GM12878 (cell line): ENCODE measurements around the gene WAS. TPM values are rescaled to one million over a fixed set of nuclear protein-coding genes. Genes with fewer than 3 reads are reported as not detected.

ENCODE experiments used
- ATAC-seq: fragments of 200-7000 bp; cut with Tn5 transposase; 3 replicates; pipeline ENCODE4 v1.9.1; 2020; ENCODE audit warnings: mild to moderate bottlenecking, moderate library complexity
- Bru-seq: library from RNA; stranded (reverse); fragments of 400-500 nt; gene quantifications from one replicate; lab custom pipeline; 2021; lab: Mats Ljungman, UMichigan
- BruChase-seq, 2 experiments: library from RNA; stranded (reverse); fragments of 400-500 nt; gene quantifications; one replicate each; lab custom pipeline; 2021; lab: Mats Ljungman, UMichigan
- BruUV-seq: library from RNA; stranded (reverse); fragments of 400-500 nt; replicated peaks from 2 replicates; lab custom pipeline; 2021; lab: Mats Ljungman, UMichigan
- CTCF ChIA-PET: fragments of 300-600 bp; sonication (Branson Sonifier 250); formaldehyde crosslinking; extraction: SDS; loops from one replicate; lab custom pipeline; 2021; ENCODE audit warnings: inconsistent platforms; lab: Yijun Ruan, JAX
- POLR2A ChIA-PET: fragments of 350-600 bp; formaldehyde crosslinking; extraction: SDS; loops from one replicate; lab custom pipeline; 2021; ENCODE audit warnings: inconsistent platforms; lab: Charles Lee
- RAD21 ChIA-PET: fragments of 300-600 bp; sonication (Branson Sonifier 250); formaldehyde crosslinking; loops from one replicate; lab custom pipeline; 2023; ENCODE audit warnings: antibody characterized with exemption; ENCODE audit not compliant: unreplicated experiment; lab: Charles Lee
- SMC1A ChIA-PET: fragments of 300-600 bp; sonication (Branson Sonifier 250); formaldehyde crosslinking; loops from one replicate; lab custom pipeline; 2023; ENCODE audit not compliant: unreplicated experiment, uncharacterized antibody; lab: Charles Lee
- DNase-seq: peaks from one replicate; pipeline ENCODE4 v3.0.0-alpha.2; 2011; ENCODE audit warnings: low read depth, low spot score
- FAIRE-seq: peaks from 3 replicates; lab custom pipeline; 2011; peaks lifted over from hg19 to GRCh38; lab: Jason Lieb, UNC
- H2AFZ ChIP-seq: 2 replicates; pipeline ENCODE4 v1.6.0; 2011; ENCODE audit warnings: low read depth, low read length, control low read depth; ENCODE audit not compliant: control insufficient read depth
- H3K27ac ChIP-seq: 2 replicates; pipeline ENCODE4 v1.5.1; 2011; ENCODE audit warnings: control low read depth; ENCODE audit not compliant: control insufficient read depth, insufficient read depth
- H3K27me3 ChIP-seq, 2 experiments: replicated peaks in 1 of 2; 2 replicates each; pipeline versions ENCODE4 v1.6.0 to v1.6.1; 2011; ENCODE audit warnings: low read length in 1 of 2; ENCODE audit not compliant: control insufficient read depth in 2 of 2, insufficient read depth in 2 of 2
- H3K36me3 ChIP-seq, 2 experiments: 2 replicates each; pipeline ENCODE4 v1.5.1; 2011; ENCODE audit warnings: low read length in 1 of 2; ENCODE audit not compliant: control insufficient read depth in 2 of 2, insufficient read depth in 2 of 2
- H3K4me1 ChIP-seq: 2 replicates; pipeline ENCODE4 v1.6.1; 2011; ENCODE audit warnings: mild to moderate bottlenecking, low read length, moderate library complexity, mixed read lengths; ENCODE audit not compliant: control insufficient read depth, insufficient read depth
- H3K4me2 ChIP-seq: 2 replicates; pipeline ENCODE4 v1.6.0; 2011; ENCODE audit warnings: control low read depth; ENCODE audit not compliant: control insufficient read depth, insufficient read depth
- H3K4me3 ChIP-seq: fragments of 200-600 bp; sonication (generic); 2 replicates; pipeline ENCODE4 v1.5.1; 2016
- H3K79me2 ChIP-seq: 2 replicates; pipeline ENCODE4 v1.6.0; 2011; ENCODE audit warnings: low read length; ENCODE audit not compliant: control insufficient read depth, insufficient read depth
- H3K9ac ChIP-seq: 2 replicates; pipeline ENCODE4 v1.8.0; 2011; ENCODE audit warnings: low read length, control low read depth, mixed read lengths; ENCODE audit not compliant: control insufficient read depth, insufficient read depth
- H3K9me3 ChIP-seq: replicated peaks from 3 replicates; pipeline ENCODE4 v1.5.1; 2011; ENCODE audit warnings: mild to moderate bottlenecking, low read length; ENCODE audit not compliant: control insufficient read depth, insufficient read depth
- H4K20me1 ChIP-seq: 2 replicates; pipeline ENCODE4 v1.6.0; 2011; ENCODE audit not compliant: control insufficient read depth, insufficient read depth
- BACH1 ChIP-seq: fragments of 450-650 bp; IDR thresholded peaks from 2 replicates; pipeline ENCODE4 v1.6.1; 2017; ENCODE audit warnings: mild to moderate bottlenecking, borderline replicate concordance
- BMI1 ChIP-seq: fragments of 450-650 bp; IDR thresholded peaks from 2 replicates; pipeline ENCODE4 v1.6.1; 2016; ENCODE audit warnings: mild to moderate bottlenecking, moderate library complexity, borderline replicate concordance
- CBFB ChIP-seq: IDR thresholded peaks from 2 replicates; pipeline ENCODE4 v1.6.1; 2016; ENCODE audit warnings: antibody characterized with exemption, low read depth
- SIX5 ChIP-seq: IDR thresholded peaks from 2 replicates; pipeline ENCODE4 v1.6.1; 2011; ENCODE audit warnings: mild to moderate bottlenecking, low read depth, low read length, moderate library complexity; ENCODE audit not compliant: severe bottlenecking
- ZNF622 ChIP-seq: fragments of 450-650 bp; IDR thresholded peaks from 2 replicates; pipeline ENCODE4 v1.6.1; 2017; ENCODE audit warnings: mild to moderate bottlenecking, inconsistent platforms
- WGBS: methylation state at CpG from one replicate; pipeline ENCODE4 v1.1.6; 2016; ENCODE audit warnings: low lambda C conversion rate; ENCODE audit not compliant: insufficient replicate concordance, insufficient coverage; ENCODE audit errors: missing lambda C conversion rate; 5-methylcytosine and 5-hydroxymethylcytosine counted together
- in situ Hi-C: fragments of 300-500 bp; cut with MboI; formaldehyde crosslinking; loops from 9 replicates; pipeline ENCODE4 v1.14.3; 2018; ENCODE audit warnings: mixed read lengths
- intact Hi-C: fragments of 100-400 bp; cut with micrococcal nuclease; formaldehyde crosslinking; loops from one replicate; pipeline ENCODE4 v1.14.2; 2022; ENCODE audit not compliant: unreplicated experiment
- long read RNA-seq, 2 experiments: library from polyadenylated mRNA; unstranded; transcript quantifications; one replicate each; pipeline ENCODE4 v2.0.0, GENCODE V29; 2019 to 2020
- polyA minus RNA-seq, 3 experiments: library from RNA; depleted of rRNA, polyadenylated mRNA; stranded (reverse); fragments of >200 nt; gene quantifications; 2 replicates each; pipeline ENCODE4 v1.2.3, GENCODE V29; 2011
- polyA plus RNA-seq, 11 experiments: library from polyadenylated mRNA; depleted of rRNA in 4 of 11; unstranded in 6 of 11; stranded (reverse) in 5 of 11; fragments of >200 nt; fragmentation: Nextera tagmentation in 4 of 11; fragmentation: Illumina TruSeq in 1 of 11; extraction: Ambion mirVana in 4 of 11; extraction: Trizol in 1 of 11; gene quantifications; 1 replicate in 1 of 11; 2 replicates in 10 of 11; pipeline versions ENCODE4 v1.2.1 to v1.2.3, GENCODE V29; 2011 to 2016; ENCODE audit warnings: inconsistent platforms in 2 of 11, missing spikeins in 2 of 11, low read depth in 1 of 11
- total RNA-seq, 4 experiments: library from RNA; depleted of rRNA in 3 of 4; stranded (reverse); fragments of >200 nt in 3 of 4; fragmentation: Illumina TruSeq in 1 of 4; extraction: Trizol in 1 of 4; gene quantifications; 2 replicates each; pipeline versions ENCODE4 v1.2.1 to v1.2.3, GENCODE V29; 2013 to 2021
- TF ChIP-seq, protein P1 (sequence below): fragments of 450-650 bp; formaldehyde crosslinking; IDR thresholded peaks from 2 replicates; pipeline ENCODE4 v1.5.0; 2022; ENCODE audit warnings: mild to moderate bottlenecking, missing genetic modification characterization
- TF ChIP-seq, protein P2 (sequence below), 3 experiments: IDR thresholded peaks in 2 of 3; conservative IDR thresholded peaks in 1 of 3; 2 replicates each; pipeline ENCODE4 v1.5.1; 2011; ENCODE audit warnings: low read depth in 3 of 3, low read length in 3 of 3, mild to moderate bottlenecking in 3 of 3, control low read depth in 2 of 3, moderate library complexity in 2 of 3, inconsistent platforms in 1 of 3, mixed read lengths in 1 of 3; ENCODE audit not compliant: control insufficient read depth in 2 of 3, insufficient read depth in 1 of 3; ENCODE audit errors: extremely low read depth in 1 of 3
- TF ChIP-seq, protein P3 (sequence below): fragments of 150-350 bp; IDR thresholded peaks from 2 replicates; pipeline ENCODE4 v1.6.1; 2014; ENCODE audit warnings: mild to moderate bottlenecking, low read depth, low read length

WAS gene
- total RNA-seq (2013; cell fraction: nucleolus; rRNA removed) = 21.8 and 23.0 TPM in 2 replicates
- total RNA-seq (2014; rRNA removed) = 42.5 and 46.8 TPM in 2 replicates
- 22.0 and 23.1 TPM in 2 replicates for total RNA-seq (2014; rRNA removed; fragmentation: Illumina TruSeq; extraction: Trizol)
- 84.7 and 86.8 TPM in 2 replicates for total RNA-seq (2021)
- polyA plus RNA-seq (2011; ENCODE audit: low read depth) = 28.6 TPM
- 4.5 and 11.6 TPM in 2 replicates for polyA plus RNA-seq (2011; rRNA removed)
- polyA plus RNA-seq (2011; cell fraction: cytosol; rRNA removed) = 13.9 and 25.0 TPM in 2 replicates
- 44.2 and 60.9 TPM in 2 replicates for polyA plus RNA-seq (2011; cell fraction: nucleus; rRNA removed)
- polyA plus RNA-seq (2012) = 75.1 and 90.0 TPM in 2 replicates
- polyA plus RNA-seq (2014; fragmentation: Illumina TruSeq; extraction: Trizol) = 27.2 and 83.2 TPM in 2 replicates
- 1 to 10 TPM; 1.6 to 2.0 TPM for polyA plus RNA-seq (2014; fragmentation: Nextera tagmentation; extraction: Ambion mirVana)
- 30.9 and 42.5 TPM in 2 replicates for polyA plus RNA-seq (2014; rRNA removed)
- 10 to 100 TPM; 19.5 to 23.0 TPM for polyA plus RNA-seq (2016; fragmentation: Nextera tagmentation; extraction: Ambion mirVana)
- polyA minus RNA-seq (2011; rRNA and poly(A)+ RNA removed) = 14.0 and 23.0 TPM in 2 replicates
- 18.0 and 20.1 TPM in 2 replicates for polyA minus RNA-seq (2011; cell fraction: cytosol; rRNA and poly(A)+ RNA removed)
- 17.9 and 21.3 TPM in 2 replicates for polyA minus RNA-seq (2011; cell fraction: nucleus; rRNA and poly(A)+ RNA removed)
- percentile 74 among the genes with signal in this experiment for Bru-seq, nascent RNA
- BruChase-seq, experiment 1, labeled RNA remaining after a 6-hour chase = percentile 83 among the genes with signal in this experiment
- BruChase-seq, experiment 2, labeled RNA remaining after a 2-hour chase = percentile 71 among the genes with signal in this experiment
- long read RNA-seq, experiment 1 = 0 reads
- long read RNA-seq, experiment 2, partial matches to known transcripts = 2 of 2 reads
- long read RNA-seq, experiment 2, other reads (novel, unspliced or antisense) = 0 of 2 reads

DNA sequence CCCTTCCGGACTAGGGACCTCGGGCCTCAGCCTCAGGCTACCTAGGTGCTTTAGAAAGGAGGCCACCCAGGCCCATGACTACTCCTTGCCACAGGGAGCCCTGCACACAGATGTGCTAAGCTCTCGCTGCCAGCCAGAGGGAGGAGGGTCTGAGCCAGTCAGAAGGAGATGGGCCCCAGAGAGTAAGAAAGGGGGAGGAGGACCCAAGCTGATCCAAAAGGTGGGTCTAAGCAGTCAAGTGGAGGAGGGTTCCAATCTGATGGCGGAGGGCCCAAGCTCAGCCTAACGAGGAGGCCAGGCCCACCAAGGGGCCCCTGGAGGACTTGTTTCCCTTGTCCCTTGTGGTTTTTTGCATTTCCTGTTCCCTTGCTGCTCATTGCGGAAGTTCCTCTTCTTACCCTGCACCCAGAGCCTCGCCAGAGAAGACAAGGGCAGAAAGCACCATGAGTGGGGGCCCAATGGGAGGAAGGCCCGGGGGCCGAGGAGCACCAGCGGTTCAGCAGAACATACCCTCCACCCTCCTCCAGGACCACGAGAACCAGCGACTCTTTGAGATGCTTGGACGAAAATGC is at the start of gene WAS:
Gene WAS, plus strand, starts transcription at position 389 of the 572 bp plus-strand sequence. Its CDS starts 55 bp downstream, at position 444.
- Histone ChIP-seq H3K36me3 (no peaks in the 10 kb centered on the region; a peak in 1 of 4 replicates), H3K9ac (peak within 1 kb of the TSS; percentile 71), H3K79me2 (peaks cover 26% of the 10 kb centered on the region), H3K27ac (peak within 1 kb of the TSS; percentile 92), H3K4me1 (0 out of 2 replicates have a peak, but pooled peaks cover 2% of the 10 kb centered on the region), H4K20me1 (no peaks in the 10 kb centered on the region), H2AFZ (peak within 1 kb of the TSS; percentile 67), H3K4me2 (peak within 1 kb of the TSS; percentile 52), H3K4me3 (peak within 1 kb of the TSS; percentile 79), H3K9me3 (no peaks in the 10 kb centered on the region), H3K27me3 (no peaks in the 10 kb centered on the region)
- ATAC-seq (peak; percentile 95), FAIRE-seq (no peak), DNase-seq (peak; percentile 35)
- ChIA-PET SMC1A (interaction anchor here (1.1 to 1.3 kb wide), 4 partner anchors 9 to 122 kb away, joined by 3 to 5 read pairs (median 3); partner anchors contain the start of gene SUV39H1), POLR2A (interaction anchor here (0.6 to 1.5 kb wide), 6 partner anchors 9 to 360 kb away, joined by 3 to 5 read pairs (median 4); partner anchors contain the start of genes HDAC6, SUV39H1 and TFE3), CTCF (interaction anchor here (1.4 kb wide), 1 partner anchor 51 kb away, joined by 3 read pairs; no protein-coding TSS in a partner anchor), RAD21 (interaction anchor here (0.5 to 1.3 kb wide), 4 partner anchors 13 to 360 kb away, joined by 3 to 4 read pairs (median 3); partner anchors contain the start of genes SUV39H1 and TFE3)
- in situ Hi-C loops (no loop called here), intact Hi-C loops (no loop called here)
- BruUV-seq = no TSS peak
- 24% methylated on average over 13 of the region's 13 CpGs for WGBS
- TF ChIP-seq ZNF622 = no peak
- no peak for TF ChIP-seq BMI1
- TF ChIP-seq, protein P1, sequence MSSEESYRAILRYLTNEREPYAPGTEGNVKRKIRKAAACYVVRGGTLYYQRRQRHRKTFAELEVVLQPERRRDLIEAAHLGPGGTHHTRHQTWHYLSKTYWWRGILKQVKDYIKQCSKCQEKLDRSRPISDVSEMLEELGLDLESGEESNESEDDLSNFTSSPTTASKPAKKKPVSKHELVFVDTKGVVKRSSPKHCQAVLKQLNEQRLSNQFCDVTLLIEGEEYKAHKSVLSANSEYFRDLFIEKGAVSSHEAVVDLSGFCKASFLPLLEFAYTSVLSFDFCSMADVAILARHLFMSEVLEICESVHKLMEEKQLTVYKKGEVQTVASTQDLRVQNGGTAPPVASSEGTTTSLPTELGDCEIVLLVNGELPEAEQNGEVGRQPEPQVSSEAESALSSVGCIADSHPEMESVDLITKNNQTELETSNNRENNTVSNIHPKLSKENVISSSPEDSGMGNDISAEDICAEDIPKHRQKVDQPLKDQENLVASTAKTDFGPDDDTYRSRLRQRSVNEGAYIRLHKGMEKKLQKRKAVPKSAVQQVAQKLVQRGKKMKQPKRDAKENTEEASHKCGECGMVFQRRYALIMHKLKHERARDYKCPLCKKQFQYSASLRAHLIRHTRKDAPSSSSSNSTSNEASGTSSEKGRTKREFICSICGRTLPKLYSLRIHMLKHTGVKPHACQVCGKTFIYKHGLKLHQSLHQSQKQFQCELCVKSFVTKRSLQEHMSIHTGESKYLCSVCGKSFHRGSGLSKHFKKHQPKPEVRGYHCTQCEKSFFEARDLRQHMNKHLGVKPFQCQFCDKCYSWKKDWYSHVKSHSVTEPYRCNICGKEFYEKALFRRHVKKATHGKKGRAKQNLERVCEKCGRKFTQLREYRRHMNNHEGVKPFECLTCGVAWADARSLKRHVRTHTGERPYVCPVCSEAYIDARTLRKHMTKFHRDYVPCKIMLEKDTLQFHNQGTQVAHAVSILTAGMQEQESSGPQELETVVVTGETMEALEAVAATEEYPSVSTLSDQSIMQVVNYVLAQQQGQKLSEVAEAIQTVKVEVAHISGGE (CRISPR knock-in tag) = peak; percentile 50
- TF ChIP-seq, protein P2, sequence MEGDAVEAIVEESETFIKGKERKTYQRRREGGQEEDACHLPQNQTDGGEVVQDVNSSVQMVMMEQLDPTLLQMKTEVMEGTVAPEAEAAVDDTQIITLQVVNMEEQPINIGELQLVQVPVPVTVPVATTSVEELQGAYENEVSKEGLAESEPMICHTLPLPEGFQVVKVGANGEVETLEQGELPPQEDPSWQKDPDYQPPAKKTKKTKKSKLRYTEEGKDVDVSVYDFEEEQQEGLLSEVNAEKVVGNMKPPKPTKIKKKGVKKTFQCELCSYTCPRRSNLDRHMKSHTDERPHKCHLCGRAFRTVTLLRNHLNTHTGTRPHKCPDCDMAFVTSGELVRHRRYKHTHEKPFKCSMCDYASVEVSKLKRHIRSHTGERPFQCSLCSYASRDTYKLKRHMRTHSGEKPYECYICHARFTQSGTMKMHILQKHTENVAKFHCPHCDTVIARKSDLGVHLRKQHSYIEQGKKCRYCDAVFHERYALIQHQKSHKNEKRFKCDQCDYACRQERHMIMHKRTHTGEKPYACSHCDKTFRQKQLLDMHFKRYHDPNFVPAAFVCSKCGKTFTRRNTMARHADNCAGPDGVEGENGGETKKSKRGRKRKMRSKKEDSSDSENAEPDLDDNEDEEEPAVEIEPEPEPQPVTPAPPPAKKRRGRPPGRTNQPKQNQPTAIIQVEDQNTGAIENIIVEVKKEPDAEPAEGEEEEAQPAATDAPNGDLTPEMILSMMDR (IDR thresholded peaks at IDR 0.05 in 2 of 3, conservative IDR thresholded peaks at IDR 0.05 in 1 of 3; ENCODE audit: control insufficient read depth in 2 of 3, extremely low read depth in 1 of 3, insufficient read depth in 1 of 3, low read depth in 3 of 3, low read length in 3 of 3) = no peak
- TF ChIP-seq, protein P3, sequence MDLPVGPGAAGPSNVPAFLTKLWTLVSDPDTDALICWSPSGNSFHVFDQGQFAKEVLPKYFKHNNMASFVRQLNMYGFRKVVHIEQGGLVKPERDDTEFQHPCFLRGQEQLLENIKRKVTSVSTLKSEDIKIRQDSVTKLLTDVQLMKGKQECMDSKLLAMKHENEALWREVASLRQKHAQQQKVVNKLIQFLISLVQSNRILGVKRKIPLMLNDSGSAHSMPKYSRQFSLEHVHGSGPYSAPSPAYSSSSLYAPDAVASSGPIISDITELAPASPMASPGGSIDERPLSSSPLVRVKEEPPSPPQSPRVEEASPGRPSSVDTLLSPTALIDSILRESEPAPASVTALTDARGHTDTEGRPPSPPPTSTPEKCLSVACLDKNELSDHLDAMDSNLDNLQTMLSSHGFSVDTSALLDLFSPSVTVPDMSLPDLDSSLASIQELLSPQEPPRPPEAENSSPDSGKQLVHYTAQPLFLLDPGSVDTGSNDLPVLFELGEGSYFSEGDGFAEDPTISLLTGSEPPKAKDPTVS = no peak
- TF ChIP-seq BACH1 = no peak
- TF ChIP-seq CBFB = 0 out of 2 replicates have a peak, but pooled peaks have one; percentile 53
- no peak for TF ChIP-seq SIX5
